SH-SY5Y (cell line): ENCODE measurements around the gene MECP2.

Source experiments
- GATA2 ChIP-seq: IDR thresholded peaks from 2 replicates; pipeline ENCODE4 v1.6.1; 2011; ENCODE audit warnings: mild to moderate bottlenecking, low read depth, low read length
- GATA3 ChIP-seq: IDR thresholded peaks from 2 replicates; pipeline ENCODE4 v1.6.1; 2011; ENCODE audit warnings: low read depth, mild to moderate bottlenecking, low read length, moderate library complexity

DNA sequence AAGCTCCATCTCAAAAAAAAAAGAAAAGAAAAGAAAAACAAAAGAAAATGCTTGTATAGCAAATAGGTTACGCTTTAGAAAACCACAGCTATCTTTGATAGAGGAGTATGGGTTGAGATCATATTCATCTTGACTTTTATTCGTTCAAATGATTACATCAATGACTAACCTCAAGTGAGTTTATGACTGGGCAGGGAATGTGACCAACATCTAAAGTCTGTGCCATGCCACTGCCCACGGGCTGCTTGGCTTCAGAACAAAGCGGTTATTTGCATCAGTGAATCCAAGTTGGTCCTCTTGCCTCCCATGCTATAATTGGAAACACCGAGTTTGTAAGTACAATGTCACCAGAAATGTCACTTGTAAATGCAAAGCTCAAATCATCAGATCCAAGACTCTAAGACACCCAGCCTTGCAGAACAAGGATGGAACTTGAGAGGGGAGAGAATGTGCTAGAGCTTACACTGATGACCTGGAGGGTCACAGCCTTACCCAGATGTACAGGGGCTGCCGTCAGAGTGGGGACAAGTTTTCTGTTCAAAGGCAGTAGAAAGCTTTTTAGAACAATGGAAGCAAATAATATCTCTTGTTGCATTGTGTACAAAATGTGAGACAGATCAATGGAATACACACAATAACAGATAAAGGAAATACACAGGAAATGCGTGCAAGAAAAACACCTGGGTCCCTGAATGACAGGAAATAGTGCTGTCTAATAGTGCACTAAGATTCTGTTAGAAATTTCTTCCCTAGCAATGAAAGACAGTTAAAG, 38.1 kb upstream of the MECP2 start:
- no peak for TF ChIP-seq GATA2
- no peak for TF ChIP-seq GATA3
